ENCODE measurements around the gene MOB1A.
"Not testable (repeated sequence)": the region's sequence is repeated elsewhere in the genome, so short reads cannot be mapped to it uniquely, and the experiment has no call there.

The MOB1A gene

DNA sequence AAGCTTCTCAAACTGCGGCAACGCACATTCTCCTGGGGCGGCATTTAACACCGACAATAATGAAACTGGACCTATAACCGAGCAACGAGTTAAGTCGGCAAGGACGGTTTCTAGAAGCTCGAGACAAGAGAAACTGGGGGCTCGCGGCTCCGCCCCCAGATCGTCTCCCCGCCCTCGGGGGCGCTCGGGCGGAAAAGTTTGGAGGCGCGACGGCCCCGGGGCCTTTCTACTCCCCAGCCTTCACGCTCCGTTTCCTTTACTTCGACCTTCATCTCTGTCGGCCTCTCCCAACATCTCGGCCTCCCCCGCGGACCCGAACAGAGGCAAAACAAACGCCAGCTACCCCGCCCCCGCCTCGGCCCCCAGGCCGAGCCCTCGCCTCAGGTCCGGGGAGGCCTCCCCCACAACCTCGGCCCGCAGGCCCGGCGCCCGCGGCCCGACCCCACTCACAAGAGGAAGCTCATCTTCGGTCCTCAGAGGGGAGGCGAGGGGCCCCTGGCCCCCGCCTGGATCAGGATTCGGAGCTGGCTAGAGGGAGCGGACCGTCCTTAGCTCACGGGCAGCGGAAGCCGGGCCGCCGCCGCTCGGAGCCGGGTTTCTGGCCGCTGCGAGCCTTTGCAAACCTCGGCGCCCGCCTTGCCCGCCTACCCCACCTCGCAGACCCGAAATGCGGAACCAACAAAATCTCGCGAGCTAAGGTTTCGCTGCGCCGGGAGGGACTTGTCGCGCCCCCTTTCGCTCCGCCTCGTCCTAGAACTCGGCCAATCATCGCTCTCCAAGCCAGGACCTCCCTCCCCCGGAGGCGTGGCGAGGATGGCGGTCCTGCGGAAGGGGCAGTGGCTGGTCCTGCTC, at the start of gene MOB1A:
TSS of gene MOB1A (minus strand) at position 669 of the 852 bp plus-strand sequence. CDS start at position 464, 205 bp downstream.
- peak; percentile 98 to 99 for DNase-seq

DNA sequence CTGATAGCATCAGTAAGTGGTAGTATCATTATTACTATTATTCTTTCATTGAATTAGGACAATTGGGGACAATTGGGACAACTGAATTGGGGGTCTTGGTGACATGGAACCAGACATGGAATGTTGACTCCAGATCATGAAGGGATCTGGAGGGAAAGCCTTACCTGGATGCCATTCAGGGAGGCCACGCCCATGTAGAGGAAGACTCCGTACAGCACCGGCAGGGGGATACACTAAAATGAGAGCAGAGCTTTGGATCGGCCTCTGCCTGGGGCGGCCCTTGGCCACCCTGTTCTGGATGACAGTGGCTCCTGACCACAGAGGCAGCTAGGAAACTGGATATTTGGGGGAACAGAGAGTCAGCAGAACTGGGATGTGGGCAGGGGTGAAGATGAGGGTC, 49.0 kb upstream of the MOB1A start:
- no peak for DNase-seq

DNA sequence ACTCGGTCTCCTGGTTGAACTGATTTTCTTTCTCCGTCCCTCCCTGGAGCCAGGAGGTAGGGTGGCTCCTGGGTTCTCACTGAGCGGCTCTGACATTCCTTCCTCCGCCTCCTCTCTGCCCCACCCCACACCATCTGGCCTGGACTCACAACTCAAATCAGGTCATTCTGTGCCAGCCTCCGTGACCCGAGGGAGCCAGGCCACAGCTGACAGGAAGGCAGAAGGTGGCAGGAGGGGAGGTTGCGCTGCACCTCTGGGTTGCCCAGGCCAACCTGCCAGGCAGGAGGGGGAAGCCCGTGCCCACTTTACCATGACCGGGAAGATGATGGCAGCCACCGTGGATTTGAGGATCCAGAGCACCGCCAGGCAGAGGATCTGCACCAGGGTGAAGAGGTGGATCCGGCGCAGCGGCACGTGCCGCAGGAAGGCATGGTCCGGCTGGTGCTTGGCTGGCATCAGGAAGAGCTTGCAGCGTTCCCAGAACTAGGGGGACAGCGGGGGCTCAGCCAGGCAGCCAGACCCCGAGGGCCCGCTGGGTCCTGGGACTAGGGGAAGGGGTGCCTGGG, 48.1 kb upstream of the MOB1A start:
- no peak for DNase-seq

DNA sequence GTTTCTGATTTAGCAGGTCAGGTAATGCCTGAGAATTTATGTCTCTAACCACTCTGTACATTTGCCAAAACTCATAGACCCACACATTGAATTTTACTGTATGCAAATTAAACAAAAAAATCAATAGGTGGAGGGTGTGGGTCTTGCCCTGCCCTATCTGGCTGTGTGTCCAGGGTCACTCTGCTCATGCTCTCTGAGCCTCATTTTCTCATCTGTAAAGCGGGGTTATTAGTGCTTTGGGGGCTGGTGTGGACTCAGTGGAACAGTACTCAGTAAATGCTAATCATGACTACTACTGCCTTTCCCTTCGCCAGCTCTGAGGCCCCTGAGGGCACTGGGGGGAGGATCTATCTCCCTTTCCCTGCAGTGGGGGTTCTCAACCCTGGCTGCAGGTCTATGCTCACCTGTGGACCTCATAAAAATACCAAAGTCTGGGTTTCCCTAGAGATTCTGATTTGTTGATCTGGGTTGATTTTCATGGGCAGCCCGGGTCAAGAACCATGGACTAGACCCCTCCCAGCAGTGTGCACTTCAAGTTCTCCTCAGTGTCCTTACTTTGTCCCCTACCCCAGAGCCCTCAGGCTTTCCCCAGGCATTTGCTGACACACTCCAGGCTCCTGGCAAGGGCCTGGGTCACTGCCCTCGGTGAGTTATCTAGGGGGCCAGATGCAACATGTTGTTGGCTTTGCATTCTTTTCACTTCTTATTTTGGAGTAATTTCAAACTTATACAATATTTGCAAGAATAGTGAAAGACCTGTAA, 47.2 kb upstream of the MOB1A start:
- DNase-seq: no peak

DNA sequence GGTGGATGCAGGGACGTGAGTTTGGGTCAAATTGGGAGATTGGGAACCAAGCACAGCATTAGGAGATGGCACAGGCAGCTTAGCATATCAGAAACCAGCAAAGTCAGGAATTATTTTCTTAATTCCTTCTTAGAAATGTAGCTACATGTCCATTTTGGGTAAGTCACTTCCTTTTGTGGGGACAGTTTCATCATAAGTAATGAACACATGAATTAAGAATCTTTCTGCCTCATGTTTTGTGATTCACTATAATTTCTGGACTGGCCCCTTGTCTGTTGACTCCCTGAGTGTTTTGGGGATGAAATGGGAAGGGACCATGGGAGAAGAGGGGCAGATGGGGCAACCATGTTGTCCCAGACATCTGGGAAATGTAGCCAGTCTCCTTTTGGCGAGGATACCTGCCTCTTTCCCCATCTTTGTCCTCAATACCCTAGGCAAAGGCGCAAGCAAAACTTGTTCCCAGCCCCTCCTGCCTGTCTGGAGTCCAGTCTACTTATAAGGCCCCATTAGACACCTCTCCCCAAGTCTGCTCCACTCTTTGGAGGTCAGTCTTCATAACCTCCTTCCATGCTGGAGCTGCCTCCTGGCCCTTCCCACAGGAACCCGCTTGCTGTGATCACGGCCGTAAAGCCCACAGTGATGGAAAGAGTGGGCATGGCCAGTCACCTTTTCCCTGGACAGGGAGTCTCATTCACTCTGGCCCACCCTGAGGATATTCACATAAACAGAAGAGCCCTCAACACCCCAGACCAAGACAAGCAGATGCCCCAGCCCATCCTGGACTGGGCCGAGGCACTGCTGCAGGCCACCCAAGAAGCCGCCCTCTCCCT, 45.5 kb upstream of the MOB1A start:
- DNase-seq: no peak

DNA sequence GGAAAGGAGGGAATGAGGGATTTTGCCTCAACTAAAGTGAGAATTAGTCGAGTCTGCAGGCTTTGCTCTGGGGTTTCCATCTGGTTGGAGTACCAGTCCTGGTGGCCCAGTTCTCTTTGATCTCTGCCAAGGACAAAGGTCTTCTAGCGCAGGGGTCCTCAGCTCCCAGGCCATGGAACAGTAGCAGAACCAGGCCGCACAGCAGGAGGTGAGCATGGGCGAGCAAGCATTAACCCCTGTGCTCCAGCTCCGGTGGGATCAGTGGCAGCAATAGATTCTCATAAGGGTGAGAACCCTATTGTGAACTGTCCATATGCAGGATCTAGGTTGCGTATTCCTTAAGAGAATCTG, 43.6 kb upstream of the MOB1A start:
- DNase-seq: no peak

DNA sequence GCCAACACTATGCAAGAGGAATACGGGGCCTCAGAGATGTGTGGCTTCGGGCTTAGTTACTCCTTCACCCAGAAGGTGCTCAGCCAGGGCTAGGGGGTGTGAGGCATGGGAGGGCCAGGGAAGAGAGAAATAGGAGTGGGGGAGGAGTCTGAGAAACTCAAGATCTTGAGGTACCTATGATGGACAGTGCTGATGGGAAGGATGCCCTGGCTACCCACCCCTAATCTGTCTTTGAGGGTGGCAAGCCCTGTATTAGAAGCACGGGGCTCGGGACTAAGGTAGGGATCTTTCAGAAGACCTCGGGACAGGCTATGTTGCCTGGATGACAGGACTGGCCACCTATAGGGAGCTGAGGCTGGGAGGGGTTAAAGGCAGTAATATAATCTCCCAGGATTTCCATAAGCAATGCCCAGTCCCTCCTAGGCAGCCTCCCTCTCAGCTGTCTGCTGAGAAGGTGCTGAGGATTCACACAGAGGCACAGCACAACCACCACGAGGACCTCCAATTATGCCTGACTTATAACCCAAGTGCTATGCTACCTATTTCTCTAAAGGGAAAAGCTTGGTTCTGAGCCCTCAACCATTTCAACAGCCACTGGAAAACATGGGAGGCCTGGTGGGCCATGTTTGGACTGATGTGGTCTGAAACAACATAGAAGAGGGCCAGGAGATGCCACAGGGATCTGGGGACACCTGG, 43.1 kb upstream of the MOB1A start:
- DNase-seq: no peak

DNA sequence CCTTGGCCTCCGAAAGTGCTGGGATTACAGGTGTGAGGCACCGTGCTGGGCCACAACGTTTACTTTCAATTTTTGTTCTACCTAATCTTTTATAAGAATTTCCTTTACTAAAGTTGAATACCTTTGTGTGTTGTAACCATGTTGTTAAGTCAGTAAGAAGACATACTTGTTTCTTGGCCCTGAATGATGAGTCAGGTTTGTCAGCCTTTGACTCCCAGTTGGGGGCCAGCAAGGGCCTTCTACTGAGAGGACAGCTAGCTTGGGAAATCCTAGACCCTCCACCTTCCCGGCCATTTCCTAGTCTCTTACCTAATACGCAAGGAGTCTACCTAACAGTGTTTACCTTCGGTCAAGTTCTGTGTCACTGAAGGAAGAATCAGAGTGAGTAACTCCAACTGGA, 42.4 kb upstream of the MOB1A start:
- no peak for DNase-seq

DNA sequence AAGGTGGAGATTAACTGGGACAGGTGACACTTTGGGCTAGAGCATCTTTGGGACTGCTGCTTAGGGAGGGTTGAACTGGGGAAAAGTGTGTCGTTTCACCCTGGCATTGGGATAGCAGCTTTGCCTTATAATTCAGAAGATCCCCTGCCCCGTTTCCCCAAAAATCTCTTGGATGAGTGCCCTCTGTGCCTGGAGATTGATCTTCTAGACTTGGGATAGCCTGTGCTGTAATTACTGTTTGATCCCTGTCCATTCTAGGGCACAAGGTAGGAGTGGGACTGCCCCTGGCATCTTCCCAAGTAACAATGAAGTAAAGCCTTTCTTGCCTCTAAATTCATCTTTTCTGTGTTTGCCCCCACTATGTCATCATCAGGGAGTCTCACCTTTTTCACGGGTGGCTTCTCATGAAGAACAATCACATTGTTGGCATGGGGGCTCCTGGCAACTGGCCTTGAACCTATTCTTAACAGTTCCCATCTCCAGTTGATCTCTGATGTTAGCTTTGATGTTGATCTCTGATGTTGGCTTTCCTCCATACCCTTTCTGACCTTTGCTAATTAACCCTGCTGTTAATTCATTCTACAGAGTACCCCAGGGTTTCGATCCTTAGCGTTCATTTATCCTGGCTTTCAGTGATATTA, 41.3 kb upstream of the MOB1A start:
- no peak for DNase-seq

DNA sequence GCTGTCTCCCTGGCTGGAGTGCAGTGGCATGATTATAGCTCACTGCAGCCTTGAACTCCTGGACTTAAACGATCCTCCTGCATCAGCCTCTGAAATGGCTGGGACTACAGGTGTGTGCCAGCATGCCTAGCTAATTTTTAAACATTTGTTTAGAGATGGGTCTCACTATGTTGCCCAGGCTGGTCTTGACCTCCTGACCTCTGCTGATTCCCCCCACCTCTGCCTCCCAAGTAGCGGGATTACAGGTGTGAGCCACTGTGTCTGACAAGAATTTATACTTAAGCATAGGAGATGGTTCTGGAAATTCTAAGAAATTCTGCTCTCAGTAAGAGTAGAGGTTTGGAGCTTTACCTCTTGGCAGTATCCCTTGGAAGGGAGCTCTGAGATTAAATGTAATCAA, 38.0 kb upstream of the MOB1A start:
- no peak for DNase-seq

DNA sequence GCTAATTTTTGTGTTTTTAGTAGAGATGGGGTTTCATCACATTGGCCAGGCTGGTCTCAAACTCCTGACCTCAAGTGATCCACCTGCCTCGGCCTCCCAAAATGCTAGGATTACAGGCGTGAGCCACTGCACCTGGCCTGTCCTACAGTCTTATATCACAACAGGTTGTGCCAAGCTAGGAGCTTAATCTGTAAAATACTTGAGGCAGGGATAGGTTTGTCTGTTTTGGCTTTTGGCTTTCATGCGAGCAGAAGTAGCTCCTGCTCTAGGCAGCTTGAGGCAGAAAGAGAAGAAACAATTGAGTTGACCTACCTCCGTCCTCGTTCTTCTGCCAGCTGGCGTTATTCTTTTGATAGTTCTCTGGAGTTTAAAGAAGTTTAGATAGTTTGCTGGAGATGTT, 37.1 kb upstream of the MOB1A start:
- DNase-seq: not testable (repeated sequence)

DNA sequence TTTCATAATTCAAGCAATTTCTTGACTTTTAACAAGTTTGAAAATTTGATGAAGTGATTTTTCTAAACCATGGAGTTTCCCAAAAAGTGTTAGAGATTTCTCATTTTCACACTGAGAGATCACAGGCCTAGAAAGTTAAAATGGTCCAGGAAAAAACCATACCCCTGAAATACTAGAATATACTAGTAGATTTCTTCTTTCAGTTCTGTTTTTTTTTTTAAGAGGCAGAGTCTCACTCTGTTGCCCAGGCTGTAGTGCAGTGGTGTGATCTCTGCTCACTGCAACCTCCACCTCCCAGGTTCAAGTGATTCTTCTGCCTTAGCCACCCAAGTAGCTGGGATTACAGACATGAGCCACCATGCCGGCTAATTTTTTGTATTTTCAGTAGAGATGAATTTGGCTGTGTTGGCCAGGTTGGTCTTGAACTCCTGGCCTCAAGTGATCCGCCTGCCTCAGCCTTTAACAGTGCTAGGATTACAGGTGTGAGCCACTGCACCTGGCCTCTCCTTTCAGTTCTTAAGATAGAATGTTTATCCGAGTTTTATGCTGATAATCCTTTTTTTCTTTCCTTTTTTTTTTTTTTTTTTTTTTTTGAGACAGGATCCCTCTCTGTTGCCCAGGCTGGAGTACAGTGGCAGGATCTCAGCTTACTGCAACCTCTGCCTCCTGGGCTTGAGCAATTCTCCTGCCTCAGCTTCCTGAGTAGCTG, 34.2 kb upstream of the MOB1A start:
- DNase-seq: no peak

DNA sequence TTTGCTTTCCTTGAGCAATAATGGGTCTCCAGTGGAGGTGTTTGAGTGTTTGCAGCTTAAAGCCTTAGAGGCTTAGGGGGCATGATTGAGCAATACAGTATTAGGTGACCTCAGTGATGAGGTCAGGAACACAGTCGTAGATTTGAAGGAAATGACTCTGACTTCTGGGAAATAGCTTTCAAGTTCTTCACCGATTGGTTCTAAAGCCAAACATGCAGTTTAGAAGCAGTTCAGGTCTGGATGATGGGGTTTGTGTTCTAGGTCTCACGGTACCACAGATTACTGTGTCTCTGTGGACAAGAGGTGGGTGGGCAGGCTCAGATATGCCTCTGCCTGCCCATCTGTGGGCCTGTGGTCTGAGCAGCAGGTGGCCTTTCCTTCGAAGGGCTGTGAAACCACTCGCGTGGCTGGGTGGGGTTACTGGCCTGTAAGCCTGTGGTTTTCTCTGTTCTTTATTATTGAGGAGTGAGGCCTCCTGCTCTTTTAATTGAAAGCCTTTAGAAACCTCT, 27.6 kb upstream of the MOB1A start:
- DNase-seq: no peak

DNA sequence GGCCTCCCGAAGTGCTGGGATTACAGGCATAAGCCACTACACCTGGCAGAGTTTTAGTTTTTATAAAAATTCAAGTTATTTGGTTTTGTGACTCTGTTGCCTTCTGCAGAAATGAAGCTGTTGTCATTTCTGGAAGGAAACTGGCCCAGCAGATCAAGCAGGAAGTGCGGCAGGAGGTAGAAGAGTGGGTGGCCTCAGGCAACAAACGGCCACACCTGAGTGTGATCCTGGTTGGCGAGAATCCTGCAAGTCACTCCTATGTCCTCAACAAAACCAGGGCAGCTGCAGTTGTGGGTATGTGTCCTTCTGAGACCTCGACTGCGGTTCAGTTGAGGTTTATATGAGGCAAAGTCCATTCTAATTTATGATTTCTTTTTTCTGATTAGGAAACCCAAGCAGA, 26.9 kb upstream of the MOB1A start:
- peak in 1 of 2 experiments; percentile 17 for DNase-seq

DNA sequence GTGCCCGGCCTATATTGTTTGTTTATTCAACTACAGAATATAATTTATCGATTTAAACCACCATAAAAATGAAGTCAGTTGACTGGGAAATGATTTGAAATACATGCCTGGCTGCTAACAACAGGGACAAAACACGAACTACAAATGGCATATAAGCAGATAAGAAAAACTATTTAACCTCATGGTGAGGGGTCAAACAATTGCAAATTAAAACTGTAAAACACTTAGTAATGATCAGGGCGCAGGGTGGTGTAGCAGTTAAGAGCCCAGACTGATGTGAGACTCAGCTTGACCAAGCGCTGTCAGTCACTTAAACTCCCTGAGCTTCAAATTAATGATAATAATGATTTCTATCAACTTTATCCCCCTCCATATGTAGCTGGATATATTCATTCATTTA, 26.4 kb upstream of the MOB1A start:
- no peak for DNase-seq

DNA sequence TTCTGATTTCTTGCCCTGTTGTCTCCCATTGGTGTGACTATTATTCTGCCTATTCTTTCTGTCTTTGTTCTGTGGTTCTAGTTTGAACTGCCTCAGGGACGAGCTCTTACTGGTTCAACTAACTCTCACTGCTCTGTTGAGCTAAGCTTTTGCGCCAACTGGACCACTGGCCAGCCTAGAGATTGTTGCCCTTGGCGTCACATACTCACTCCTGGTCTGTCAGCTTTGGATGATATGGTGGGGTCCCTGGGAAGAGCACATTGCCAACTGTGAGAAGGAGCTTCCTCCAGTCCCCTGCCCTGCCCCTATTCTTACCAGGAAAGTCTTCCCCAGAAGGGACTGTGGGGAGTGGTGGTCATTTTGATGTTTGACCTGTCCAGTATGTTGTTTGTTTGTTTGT, 25.8 kb upstream of the MOB1A start:
- no peak for DNase-seq

DNA sequence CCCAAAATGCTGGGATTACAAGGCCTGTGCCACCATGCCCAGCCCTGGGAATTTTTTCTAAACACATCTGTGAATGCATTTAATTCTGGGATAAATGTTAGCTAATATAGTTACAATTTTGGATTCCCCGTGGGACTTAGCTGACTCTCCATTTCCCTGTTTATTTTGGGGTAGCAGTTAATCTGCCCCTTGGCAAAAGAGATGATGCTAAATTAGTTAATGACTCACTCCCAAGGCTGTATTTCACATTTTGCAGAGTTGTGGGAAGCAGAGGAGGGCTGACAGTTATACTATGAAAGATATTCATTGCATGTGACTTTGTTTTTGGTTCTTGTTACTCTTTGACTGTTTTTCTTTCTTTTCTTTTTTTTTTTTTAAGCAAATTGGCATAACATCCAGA, 22.9 kb upstream of the MOB1A start:
- no peak for DNase-seq

DNA sequence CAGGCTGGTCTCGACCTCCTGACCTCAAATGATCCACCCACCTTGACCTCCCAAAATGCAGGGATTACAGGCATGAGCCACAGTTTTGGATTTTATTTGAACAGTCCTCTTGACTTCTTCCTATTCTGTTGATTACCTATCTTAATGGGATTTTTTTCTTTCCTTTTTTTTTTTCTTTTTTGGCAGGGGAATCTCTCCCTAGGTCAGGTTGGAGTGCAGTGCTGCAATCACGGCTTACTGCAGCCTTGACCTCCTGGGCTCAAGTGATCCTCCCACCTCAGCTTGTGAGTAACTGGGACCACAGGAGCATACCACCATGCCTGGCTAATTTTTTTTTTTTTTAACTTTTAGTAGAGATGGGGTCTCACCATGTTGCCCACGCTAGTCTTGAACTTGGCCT, 22.5 kb upstream of the MOB1A start:
- DNase-seq: no peak

DNA sequence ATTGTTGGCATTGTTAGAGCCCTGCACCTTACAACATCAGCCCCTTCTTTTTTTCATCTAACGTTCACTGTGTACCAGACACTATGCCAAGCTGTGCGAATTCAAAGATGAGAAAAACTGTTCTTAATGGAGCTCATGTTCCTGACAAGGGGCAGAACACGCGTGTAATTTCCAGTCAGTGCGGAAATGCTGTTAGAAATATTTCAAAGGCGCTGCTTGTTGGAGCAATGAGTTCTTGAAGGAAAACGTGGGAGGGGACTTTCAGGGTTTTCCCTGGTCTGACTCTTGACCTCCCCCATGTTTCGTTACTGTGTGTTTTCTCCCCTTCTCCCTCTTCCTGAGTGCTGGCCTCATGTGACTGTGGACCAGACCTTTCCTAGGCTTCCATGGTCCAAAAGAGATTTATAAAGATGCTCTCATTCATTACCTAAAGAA, 21.2 kb upstream of the MOB1A start:
- peak in 1 of 2 experiments; percentile 4 for DNase-seq

DNA sequence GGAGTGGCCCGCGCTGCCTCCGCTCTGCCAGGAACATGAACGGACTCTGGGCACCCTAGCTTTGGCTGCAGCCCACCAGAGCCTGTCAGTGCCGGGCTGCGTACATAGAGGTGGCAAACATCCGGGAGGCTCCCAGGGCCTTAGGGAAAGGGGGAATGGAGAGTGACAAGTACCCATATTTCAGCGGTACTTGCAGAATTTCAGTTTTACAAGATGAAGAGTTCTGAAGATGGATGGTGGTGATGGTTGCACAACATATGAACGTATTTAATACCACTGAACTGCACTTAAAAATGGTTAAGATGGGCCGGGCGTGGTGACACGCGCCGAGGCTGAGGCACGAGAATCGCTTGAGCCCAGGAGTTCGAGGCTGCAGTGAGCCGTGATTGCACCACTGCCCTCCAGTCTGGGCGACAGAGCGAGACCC, 20.6 kb upstream of the MOB1A start:
- DNase-seq: no peak

Measured in NCI-H2081 (cell line).